Ishikawa (cell line): ENCODE measurements around the gene LGI2.
A peak's percentile ranks its signal among the peaks of the same experiment; 100 is the strongest.

Experiments
- CEBPB ChIP-seq: IDR thresholded peaks from 2 replicates; pipeline ENCODE4 v1.6.1; 2012
- CREB1 ChIP-seq: IDR thresholded peaks from 2 replicates; pipeline ENCODE4 v1.6.1; 2012; ENCODE audit warnings: low read depth
- EGR1 ChIP-seq: IDR thresholded peaks from 2 replicates; pipeline ENCODE4 v1.6.1; 2012
- EP300 ChIP-seq: IDR thresholded peaks from 2 replicates; pipeline ENCODE4 v1.6.1; 2012; ENCODE audit warnings: borderline replicate concordance
- FOXM1 ChIP-seq: IDR thresholded peaks from 2 replicates; pipeline ENCODE4 v1.6.1; 2012; ENCODE audit warnings: low read depth, borderline replicate concordance
- NFIC ChIP-seq: IDR thresholded peaks from 2 replicates; pipeline ENCODE4 v1.6.1; 2012
- RAD21 ChIP-seq: IDR thresholded peaks from 2 replicates; pipeline ENCODE4 v1.6.1; 2012; ENCODE audit warnings: low read depth
- TAF1 ChIP-seq: IDR thresholded peaks from 2 replicates; pipeline ENCODE4 v1.6.1; 2012; ENCODE audit warnings: low read depth, mild to moderate bottlenecking
- TCF12 ChIP-seq: IDR thresholded peaks from 2 replicates; pipeline ENCODE4 v1.6.1; 2012; ENCODE audit warnings: low read depth
- TEAD4 ChIP-seq: IDR thresholded peaks from 2 replicates; pipeline ENCODE4 v1.6.1; 2012
- ZBTB7A ChIP-seq: IDR thresholded peaks from 2 replicates; pipeline ENCODE4 v1.6.1; 2012; ENCODE audit warnings: low read depth
- TF ChIP-seq, protein P1 (sequence below): IDR thresholded peaks from 2 replicates; pipeline ENCODE4 v1.6.1; 2012
- TF ChIP-seq, protein P2 (sequence below): IDR thresholded peaks from 2 replicates; pipeline ENCODE4 v1.6.1; 2012; ENCODE audit warnings: low read depth, mild to moderate bottlenecking
- TF ChIP-seq, protein P3 (sequence below): IDR thresholded peaks from 2 replicates; pipeline ENCODE4 v1.6.1; 2012

The LGI2 gene

DNA sequence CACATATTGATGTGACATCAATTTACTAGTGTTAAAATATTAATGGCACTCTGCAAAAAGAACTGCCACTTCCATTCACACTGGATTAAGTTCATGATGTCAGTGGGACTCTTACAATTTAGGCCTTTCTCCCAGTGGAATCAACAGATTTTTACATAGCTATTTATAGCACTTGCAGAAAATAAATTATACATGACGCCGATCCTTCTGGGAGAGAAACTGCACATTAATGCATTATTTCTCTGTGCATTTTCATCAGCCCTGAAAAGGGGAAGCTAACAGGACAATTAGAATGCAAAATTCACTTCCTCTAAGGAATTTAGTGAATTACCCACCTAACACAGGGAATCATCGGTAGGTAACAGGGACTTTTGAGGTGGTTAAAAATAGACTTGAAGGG lies 15.7 kb downstream of the LGI2 start:
- TF ChIP-seq CEBPB: no peak
- TF ChIP-seq RAD21: no peak
- TF ChIP-seq, protein P1, sequence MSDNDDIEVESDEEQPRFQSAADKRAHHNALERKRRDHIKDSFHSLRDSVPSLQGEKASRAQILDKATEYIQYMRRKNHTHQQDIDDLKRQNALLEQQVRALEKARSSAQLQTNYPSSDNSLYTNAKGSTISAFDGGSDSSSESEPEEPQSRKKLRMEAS: no peak

DNA sequence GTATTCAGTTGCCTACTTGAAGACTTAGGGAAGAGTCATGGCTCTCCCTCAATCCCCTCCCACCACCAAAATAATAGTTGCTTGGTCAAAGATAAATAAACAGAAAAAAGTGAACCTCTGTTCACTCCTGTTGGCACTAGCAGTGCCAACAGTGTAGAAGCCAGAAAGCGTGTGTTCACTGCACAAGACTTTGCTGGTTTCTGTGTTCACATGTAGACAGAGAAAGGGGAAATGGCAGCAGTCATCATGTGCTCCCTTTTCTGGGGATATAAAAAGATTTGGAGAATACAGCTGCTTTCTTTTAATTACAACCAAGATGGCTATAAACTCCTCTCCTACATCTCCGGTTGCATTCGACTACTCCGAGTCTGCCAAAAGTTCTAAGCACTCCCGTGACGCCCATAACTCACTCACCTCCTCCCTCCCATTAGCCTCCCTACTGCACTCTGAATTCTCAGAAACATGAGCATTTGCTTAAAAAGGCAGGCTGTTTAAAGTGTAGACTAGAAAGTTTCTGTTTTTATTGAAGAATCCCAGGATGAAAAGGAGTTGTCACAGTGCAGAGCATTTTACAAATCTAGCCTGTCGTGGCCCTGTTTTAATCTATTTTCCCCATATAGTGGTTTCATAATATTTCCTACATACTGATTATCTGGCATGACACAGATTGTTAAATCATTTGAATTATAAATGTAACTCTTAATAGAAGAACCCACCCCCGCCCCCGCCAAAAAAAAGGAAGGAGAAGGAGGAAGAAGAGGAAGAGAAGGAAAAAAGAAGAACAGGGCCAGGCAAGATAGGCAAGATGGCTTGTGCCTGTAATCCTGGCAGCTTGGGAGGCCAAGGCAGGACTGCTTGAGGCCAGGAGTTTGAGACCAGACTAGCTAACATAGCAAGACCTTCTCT lies 16.7 kb downstream of the LGI2 start:
- TF ChIP-seq CREB1: no peak
- TF ChIP-seq, protein P1: no peak
- TF ChIP-seq FOXM1: no peak

DNA sequence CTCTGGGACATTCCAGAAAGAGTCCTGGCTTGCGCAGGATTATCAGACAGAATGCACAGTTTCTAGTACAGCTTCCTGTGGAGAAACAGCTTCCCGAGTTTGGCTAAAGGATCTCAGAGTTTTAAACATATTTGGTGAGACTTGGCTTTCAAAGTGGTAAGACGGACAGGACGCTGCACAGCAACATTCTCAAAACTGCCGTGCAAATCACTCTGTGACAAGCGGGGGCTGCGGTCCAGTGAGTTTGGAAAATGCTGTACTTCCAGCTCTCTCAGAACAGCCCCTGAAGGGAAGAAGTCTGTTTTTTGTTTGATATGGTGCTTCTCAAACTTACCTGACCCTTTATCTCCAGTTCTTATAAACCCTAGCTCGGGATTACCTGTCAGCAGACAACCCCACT lies 18.1 kb downstream of the LGI2 start:
- peak; percentile 84 for TF ChIP-seq EGR1
- peak; percentile 65 for TF ChIP-seq TEAD4
- TF ChIP-seq NFIC: no peak; the same call in 1 of the 2 replicates
- 0 out of 2 replicates have a peak, but pooled peaks have one; percentile 40 for TF ChIP-seq TCF12
- TF ChIP-seq RAD21: peak; percentile 18; the same call in 1 of the 2 replicates
- no peak for TF ChIP-seq CREB1

DNA sequence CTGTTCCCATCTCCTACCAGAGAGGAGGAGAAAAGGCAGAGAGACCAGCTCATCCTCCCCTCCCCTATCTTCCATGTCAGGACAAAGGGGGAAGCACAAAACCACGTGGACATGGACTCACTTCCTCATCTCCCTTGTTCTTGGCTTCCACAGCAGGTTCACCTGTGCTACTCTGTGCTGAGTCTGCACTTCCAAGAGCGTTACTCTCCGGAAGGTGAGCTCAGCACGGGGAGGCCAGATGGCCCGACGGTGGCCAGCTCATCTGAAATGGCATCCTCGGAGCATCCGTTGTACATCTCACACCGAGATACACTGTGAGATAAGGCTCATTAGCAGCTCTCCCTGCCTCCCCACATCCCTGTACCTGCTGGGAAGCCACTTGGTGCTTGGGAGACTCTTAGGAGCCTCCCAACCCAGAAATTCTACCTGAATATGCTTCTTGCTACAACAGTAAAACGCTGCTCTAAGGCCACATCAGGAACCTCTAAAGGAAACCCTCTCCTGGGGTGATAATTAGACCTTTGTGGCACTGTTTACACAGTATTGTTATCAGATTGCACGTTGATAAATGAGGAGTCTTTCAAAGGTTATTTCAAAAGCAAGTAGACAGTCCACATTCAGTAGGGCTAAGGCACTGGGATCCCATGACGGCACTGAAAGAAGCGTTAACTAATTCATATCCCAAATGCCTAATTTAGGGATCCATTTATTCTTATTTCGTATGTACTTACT lies 19.4 kb downstream of the LGI2 start:
- TF ChIP-seq CEBPB: no peak

DNA sequence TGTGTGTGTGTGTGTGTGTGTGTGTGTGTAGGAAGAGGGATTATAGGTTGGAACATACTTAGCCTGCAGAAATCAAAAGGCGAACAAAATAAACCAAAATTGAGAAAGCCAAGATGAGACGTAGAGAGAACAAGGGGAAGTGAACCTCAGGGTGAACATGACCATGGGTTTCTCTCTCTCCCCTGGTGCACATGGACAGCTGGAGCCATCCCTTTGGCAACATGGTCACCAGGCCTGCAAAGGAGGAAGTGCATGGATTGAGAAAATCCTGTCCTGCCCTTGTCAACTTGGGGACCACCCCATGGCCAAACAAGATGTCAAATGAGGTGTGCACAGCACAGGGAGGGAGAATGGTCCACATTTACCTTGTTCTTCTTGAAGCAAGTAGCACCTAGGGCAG lies 23.1 kb downstream of the LGI2 start:
- TF ChIP-seq, protein P2, sequence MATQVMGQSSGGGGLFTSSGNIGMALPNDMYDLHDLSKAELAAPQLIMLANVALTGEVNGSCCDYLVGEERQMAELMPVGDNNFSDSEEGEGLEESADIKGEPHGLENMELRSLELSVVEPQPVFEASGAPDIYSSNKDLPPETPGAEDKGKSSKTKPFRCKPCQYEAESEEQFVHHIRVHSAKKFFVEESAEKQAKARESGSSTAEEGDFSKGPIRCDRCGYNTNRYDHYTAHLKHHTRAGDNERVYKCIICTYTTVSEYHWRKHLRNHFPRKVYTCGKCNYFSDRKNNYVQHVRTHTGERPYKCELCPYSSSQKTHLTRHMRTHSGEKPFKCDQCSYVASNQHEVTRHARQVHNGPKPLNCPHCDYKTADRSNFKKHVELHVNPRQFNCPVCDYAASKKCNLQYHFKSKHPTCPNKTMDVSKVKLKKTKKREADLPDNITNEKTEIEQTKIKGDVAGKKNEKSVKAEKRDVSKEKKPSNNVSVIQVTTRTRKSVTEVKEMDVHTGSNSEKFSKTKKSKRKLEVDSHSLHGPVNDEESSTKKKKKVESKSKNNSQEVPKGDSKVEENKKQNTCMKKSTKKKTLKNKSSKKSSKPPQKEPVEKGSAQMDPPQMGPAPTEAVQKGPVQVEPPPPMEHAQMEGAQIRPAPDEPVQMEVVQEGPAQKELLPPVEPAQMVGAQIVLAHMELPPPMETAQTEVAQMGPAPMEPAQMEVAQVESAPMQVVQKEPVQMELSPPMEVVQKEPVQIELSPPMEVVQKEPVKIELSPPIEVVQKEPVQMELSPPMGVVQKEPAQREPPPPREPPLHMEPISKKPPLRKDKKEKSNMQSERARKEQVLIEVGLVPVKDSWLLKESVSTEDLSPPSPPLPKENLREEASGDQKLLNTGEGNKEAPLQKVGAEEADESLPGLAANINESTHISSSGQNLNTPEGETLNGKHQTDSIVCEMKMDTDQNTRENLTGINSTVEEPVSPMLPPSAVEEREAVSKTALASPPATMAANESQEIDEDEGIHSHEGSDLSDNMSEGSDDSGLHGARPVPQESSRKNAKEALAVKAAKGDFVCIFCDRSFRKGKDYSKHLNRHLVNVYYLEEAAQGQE: no peak
- TF ChIP-seq FOXM1 (no peak), NFIC (no peak), TCF12 (no peak), TAF1 (no peak), TEAD4 (no peak), EGR1 (no peak)
- TF ChIP-seq, protein P3, sequence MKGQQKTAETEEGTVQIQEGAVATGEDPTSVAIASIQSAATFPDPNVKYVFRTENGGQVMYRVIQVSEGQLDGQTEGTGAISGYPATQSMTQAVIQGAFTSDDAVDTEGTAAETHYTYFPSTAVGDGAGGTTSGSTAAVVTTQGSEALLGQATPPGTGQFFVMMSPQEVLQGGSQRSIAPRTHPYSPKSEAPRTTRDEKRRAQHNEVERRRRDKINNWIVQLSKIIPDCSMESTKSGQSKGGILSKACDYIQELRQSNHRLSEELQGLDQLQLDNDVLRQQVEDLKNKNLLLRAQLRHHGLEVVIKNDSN: no peak
- TF ChIP-seq, protein P1: no peak

DNA sequence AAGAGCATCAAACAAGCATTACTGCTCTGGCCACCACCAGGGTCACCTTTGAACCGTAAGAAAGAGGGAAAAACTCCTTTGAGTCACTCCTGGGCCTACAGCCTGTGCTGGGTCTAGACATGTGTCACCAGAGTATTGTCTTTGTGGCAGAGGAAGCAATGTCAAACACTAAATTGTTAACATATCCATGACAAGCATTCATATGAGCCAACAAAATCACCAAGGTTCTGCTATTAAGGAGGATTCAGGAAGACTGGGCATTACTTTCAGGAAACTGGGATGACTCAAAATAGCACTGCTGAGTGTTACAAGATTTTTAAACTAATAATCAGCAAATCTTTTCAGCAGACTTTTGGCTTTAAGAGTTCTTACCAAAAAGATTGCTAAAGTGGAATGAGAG lies 28.1 kb downstream of the LGI2 start:
- TF ChIP-seq EP300 (no peak), TAF1 (no peak), FOXM1 (no peak), TCF12 (no peak), CEBPB (no peak), NFIC (no peak)

DNA sequence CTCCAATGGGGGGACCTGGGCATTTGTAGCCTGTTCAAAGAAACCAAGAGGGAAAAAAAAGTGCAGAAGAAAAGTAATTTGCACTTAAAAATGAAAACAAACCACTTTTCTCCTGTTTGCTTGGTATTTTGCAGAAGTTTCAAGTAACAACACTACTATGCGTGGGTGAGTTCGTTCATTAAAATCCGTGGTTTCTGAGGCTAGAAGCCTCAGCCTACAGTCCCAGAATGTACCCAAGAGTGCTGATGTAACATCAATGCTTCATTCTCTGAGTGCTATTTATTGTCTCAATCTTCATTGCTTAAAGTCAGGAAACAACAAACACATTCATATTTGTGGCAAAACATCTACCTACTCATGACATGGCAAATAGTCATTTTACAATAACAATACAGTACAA lies 29.2 kb downstream of the LGI2 start:
- TF ChIP-seq TEAD4 (no peak), ZBTB7A (no peak), TCF12 (no peak), EP300 (no peak), TAF1 (no peak), CREB1 (no peak), RAD21 (no peak)
- TF ChIP-seq, protein P2: no peak
- TF ChIP-seq, protein P3: no peak
